ENCODE results near the gene TMEM273.

GRCh38 chr10:49118430-49119074, 69.6 kb downstream of the TMEM273 start:
- TF ChIP-seq GATA3 (IDR thresholded peaks at IDR 0.05; ENCODE audit: low read depth, low read length): no peak
- peak; percentile 48; the same call in 1 of the 2 replicates for TF ChIP-seq GATA2 (IDR thresholded peaks at IDR 0.05; ENCODE audit: low read depth, low read length)

Data from SH-SY5Y (cell line).